HL-60 (cell line): ENCODE data around the gene RBBP8NL.

Experiments used
- GABPA ChIP-seq: IDR thresholded peaks from 2 replicates; pipeline ENCODE4 v1.6.1; 2012; ENCODE audit warnings: low read depth
- POLR2AphosphoS5 ChIP-seq: IDR thresholded peaks from 2 replicates; pipeline ENCODE4 v1.6.1; 2012; ENCODE audit warnings: low read depth
- REST ChIP-seq: IDR thresholded peaks from 2 replicates; pipeline ENCODE4 v1.6.1; 2012; ENCODE audit warnings: low read depth; ENCODE audit not compliant: insufficient replicate concordance
- SPI1 ChIP-seq: IDR thresholded peaks from 2 replicates; pipeline ENCODE4 v1.6.1; 2012; ENCODE audit warnings: low read depth, mild to moderate bottlenecking, borderline replicate concordance
- TF ChIP-seq, protein P1 (sequence below): IDR thresholded peaks from one replicate; pipeline ENCODE4 v1.5.1; 2011; ENCODE audit warnings: low read length, control low read depth, inconsistent platforms; ENCODE audit not compliant: insufficient read depth

DNA sequence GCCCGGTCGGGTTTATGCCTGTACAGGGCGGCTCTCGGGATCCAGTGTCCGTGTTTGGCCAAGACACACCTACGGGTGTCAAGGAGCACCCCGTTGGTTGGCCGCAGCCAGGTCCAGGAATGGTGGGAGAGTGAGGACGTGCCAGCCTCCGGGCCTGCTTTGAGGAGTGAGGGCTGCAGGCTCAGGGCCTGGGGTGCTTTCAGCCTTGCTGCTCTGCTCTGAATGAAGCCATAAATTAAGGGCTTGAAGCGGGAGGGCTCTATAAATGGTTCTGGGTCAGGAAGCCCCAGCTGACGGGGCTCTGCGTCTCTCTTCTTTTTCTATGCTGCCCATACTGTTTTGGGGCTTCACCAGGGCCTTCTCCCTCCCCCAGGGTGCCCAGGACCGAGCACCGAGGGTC is 33.3 kb upstream of the RBBP8NL start:
- TF ChIP-seq, protein P1, sequence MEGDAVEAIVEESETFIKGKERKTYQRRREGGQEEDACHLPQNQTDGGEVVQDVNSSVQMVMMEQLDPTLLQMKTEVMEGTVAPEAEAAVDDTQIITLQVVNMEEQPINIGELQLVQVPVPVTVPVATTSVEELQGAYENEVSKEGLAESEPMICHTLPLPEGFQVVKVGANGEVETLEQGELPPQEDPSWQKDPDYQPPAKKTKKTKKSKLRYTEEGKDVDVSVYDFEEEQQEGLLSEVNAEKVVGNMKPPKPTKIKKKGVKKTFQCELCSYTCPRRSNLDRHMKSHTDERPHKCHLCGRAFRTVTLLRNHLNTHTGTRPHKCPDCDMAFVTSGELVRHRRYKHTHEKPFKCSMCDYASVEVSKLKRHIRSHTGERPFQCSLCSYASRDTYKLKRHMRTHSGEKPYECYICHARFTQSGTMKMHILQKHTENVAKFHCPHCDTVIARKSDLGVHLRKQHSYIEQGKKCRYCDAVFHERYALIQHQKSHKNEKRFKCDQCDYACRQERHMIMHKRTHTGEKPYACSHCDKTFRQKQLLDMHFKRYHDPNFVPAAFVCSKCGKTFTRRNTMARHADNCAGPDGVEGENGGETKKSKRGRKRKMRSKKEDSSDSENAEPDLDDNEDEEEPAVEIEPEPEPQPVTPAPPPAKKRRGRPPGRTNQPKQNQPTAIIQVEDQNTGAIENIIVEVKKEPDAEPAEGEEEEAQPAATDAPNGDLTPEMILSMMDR, result no peak
- TF ChIP-seq POLR2AphosphoS5 (no peak), REST (no peak), GABPA (no peak), SPI1 (no peak)
